Measurements from ENCODE around the gene TPRA1.
"Not testable (repeated sequence)": the region's sequence is repeated elsewhere in the genome, so short reads cannot be mapped to it uniquely, and the experiment has no call there.

TPRA1 gene

GRCh38 chr3:127535106-127535785, 55.3 kb downstream of the TPRA1 start:
- DNase-seq = no peak

GRCh38 chr3:127534564-127534963, 56.0 kb downstream of the TPRA1 start:
- DNase-seq = no peak

- no peak for DNase-seq
Measured at GRCh38 chr3:127534161-127534451, 56.4 kb downstream of the TPRA1 start.

DNA sequence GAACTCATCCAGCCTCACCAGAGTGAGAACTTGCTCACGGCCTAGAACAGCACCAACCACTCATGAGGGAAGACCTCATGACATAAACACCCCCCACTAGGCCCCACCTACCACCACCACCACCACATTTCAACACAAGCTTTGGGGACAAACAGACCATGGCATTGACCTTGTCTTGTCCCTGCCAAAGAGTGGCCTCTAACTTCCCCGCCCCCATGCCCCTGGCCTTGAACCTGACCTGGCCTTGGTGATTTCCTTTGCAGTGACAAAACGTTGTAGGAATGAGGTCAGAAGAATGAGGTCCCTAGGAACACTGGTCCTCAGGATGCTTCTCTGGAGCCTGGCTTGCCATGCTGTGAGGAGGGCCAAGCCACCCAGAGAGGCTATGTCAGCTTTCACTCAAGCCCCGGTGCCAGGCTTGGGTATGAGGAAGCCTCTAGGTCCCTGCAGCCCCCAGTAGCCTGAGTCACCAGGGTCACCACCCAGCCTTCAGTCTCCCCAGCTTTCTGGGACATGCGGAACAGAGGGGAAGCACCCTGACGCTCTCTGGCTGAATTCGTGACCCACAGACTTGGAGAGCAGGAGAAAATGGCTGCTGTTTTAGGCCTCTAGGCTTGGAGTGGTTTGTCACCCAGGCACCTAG, 57.9 kb downstream of the TPRA1 start:
- no peak for DNase-seq

GRCh38 chr3:127531821-127532220, 58.7 kb downstream of the TPRA1 start:
- DNase-seq = no peak

- not testable (repeated sequence) for DNase-seq
Measured at GRCh38 chr3:127530863-127531262, 59.7 kb downstream of the TPRA1 start.

DNA sequence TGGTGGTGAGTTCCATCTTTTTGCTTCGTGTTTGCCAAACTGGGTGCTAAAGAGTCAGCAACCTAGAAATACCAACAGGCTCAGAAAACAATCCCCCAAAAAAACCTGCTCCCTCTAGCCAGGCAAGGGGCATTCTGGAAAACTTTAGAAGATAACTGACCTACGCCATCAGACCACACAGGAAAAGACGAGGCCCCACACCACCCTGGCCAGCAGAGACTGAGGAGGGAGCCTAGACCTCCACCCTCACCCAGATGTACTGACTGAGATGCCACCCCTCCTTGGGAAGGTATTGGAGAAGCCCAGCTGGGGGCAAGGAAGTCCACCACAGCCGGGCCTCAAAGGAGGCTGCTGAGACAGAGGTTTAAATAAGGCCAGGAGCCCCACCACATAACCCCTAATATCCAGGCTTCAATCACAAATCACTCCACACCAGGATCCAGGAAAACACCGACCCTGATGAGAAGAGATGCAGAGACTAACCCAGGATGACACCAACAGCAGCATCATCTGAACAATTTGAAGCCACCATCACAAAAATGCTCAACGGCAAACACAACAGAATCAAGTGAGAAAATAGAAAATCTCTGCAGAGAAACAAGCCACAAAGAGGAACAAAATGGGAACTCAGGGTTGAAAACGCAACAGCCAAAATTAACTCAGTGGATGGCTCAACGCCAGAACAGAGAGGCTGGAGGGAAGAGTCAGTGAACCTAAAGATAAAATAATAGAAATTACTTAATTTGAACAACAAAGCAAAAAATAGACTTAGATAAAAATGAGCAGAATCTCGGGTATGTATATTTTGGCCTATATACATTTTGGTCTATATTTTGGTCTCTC, 61.0 kb downstream of the TPRA1 start:
- no peak for DNase-seq

DNA sequence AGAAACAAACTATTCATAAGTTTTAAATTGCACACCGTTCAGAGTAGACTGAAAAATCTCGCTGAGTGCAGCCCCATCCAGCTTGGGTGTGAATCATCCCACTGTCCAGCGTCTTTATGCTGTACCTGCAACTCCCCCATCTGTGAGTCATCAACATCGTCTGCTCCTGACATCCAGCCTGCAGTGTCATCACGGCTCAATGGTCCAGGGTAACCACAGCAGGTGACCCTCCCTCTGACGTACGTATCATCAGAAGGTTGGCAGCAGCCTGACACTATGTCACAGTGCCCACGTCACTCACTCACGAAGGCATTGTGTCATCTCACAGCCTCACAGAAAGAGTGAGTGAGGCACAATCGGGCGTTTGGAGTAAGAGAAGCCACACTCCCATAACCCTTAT, 65.2 kb downstream of the TPRA1 start:
- DNase-seq = no peak

GRCh38 chr3:127524296-127524896, 66.1 kb downstream of the TPRA1 start:
- no peak for DNase-seq
